Measurements from ENCODE around the gene KHDRBS2.

The KHDRBS2 gene

GRCh38 chr6:62229231-62229630 is 56.8 kb downstream of the KHDRBS2 start:
- H3K4me3 ChIP-seq (replicated peaks; ENCODE audit: insufficient read depth, low read length) = no peak overlapping the region
- no peak overlapping the region for H3K27ac ChIP-seq (replicated peaks)
- DNase-seq (ENCODE audit: low read depth in 1 of 2, low spot score in 1 of 2) = no peak
- TF ChIP-seq GABPA (IDR thresholded peaks at IDR 0.05; ENCODE audit: low read depth) = no peak
- no peak for TF ChIP-seq POLR2AphosphoS5 (IDR thresholded peaks at IDR 0.05; ENCODE audit: low read depth)
- no peak for TF ChIP-seq SPI1 (IDR thresholded peaks at IDR 0.05; ENCODE audit: borderline replicate concordance, low read depth)
- TF ChIP-seq CTCF (IDR thresholded peaks at IDR 0.05; ENCODE audit: insufficient read depth, low read length) = no peak
- TF ChIP-seq REST (IDR thresholded peaks at IDR 0.05; ENCODE audit: insufficient replicate concordance, low read depth) = no peak
- H3K27me3 ChIP-seq (ENCODE audit: insufficient read depth, poor library complexity, severe bottlenecking) = no peaks in the 10 kb centered on the region

- DNase-seq (ENCODE audit: low read depth in 1 of 2, low spot score in 1 of 2) = no peak
- Histone ChIP-seq H3K27me3 (ENCODE audit: insufficient read depth, poor library complexity, severe bottlenecking) (no peaks in the 10 kb centered on the region), H3K27ac (replicated peaks) (no peak overlapping the region), H3K4me3 (replicated peaks; ENCODE audit: insufficient read depth, low read length) (no peak overlapping the region)
- TF ChIP-seq GABPA (IDR thresholded peaks at IDR 0.05; ENCODE audit: low read depth) = no peak
- no peak for TF ChIP-seq POLR2AphosphoS5 (IDR thresholded peaks at IDR 0.05; ENCODE audit: low read depth)
- TF ChIP-seq CTCF (IDR thresholded peaks at IDR 0.05; ENCODE audit: insufficient read depth, low read length) = no peak
- TF ChIP-seq REST (IDR thresholded peaks at IDR 0.05; ENCODE audit: insufficient replicate concordance, low read depth) = no peak
- no peak for TF ChIP-seq SPI1 (IDR thresholded peaks at IDR 0.05; ENCODE audit: borderline replicate concordance, low read depth)
Observed at GRCh38 chr6:62217866-62218265, 68.2 kb downstream of the KHDRBS2 start.

GRCh38 chr6:62202078-62202477 is 83.9 kb downstream of the KHDRBS2 start:
- Histone ChIP-seq H3K27ac (replicated peaks) (no peak overlapping the region), H3K27me3 (ENCODE audit: insufficient read depth, poor library complexity, severe bottlenecking) (no peaks in the 10 kb centered on the region), H3K4me3 (replicated peaks; ENCODE audit: insufficient read depth, low read length) (no peak overlapping the region)
- no peak for DNase-seq (ENCODE audit: low read depth in 1 of 2, low spot score in 1 of 2)
- TF ChIP-seq GABPA (IDR thresholded peaks at IDR 0.05; ENCODE audit: low read depth) = no peak

GRCh38 chr6:62192593-62192992 is 93.4 kb downstream of the KHDRBS2 start:
- TF ChIP-seq GABPA (IDR thresholded peaks at IDR 0.05; ENCODE audit: low read depth) = no peak
- no peak for TF ChIP-seq CTCF (IDR thresholded peaks at IDR 0.05; ENCODE audit: insufficient read depth, low read length)
- no peak for TF ChIP-seq POLR2AphosphoS5 (IDR thresholded peaks at IDR 0.05; ENCODE audit: low read depth)
- Histone ChIP-seq H3K27me3 (ENCODE audit: insufficient read depth, poor library complexity, severe bottlenecking) (no peaks in the 10 kb centered on the region), H3K27ac (replicated peaks) (no peak overlapping the region), H3K4me3 (replicated peaks; ENCODE audit: insufficient read depth, low read length) (no peak overlapping the region)
- DNase-seq (ENCODE audit: low read depth in 1 of 2, low spot score in 1 of 2) = no peak
